Right ventricle myocardium inferior (tissue), 1 donor: ENCODE data around the gene ARHGAP21. TPM values are rescaled to one million over a fixed set of nuclear protein-coding genes. Genes with fewer than 3 reads are reported as not detected.

Experiments used
- total RNA-seq: library from RNA; stranded (reverse); fragmentation: NEBNext Ultra II Directional; extraction: Animal tissue kit (Norgen Biotek cat#: 25700); gene quantifications from one replicate; pipeline ENCODE4 v1.2.1, GENCODE V29; 2021
- donor health status: DM: no; HTN: yes; CAD: no; lungs with severe emphysema.

The ARHGAP21 gene
- total RNA-seq, 1 donor from 2014 or later, result 48.4 TPM

Other genes starting within 250 kb of the ARHGAP21 start
- gene PRTFDC1, start 228.7 kb upstream of the ARHGAP21 start, total RNA-seq, result 7.1 TPM